ENCODE data around the gene MACF1. TPM values are rescaled to one million over a fixed set of nuclear protein-coding genes. Genes with fewer than 3 reads are reported as not detected.

Gene MACF1
- total and polyA plus RNA-seq, 2 of the 13 experiments (the other 11 are each of a cell fraction or from before 2014, with no cell fraction given): 36.7 to 65.4 TPM

GRCh38 chr1:39481289-39481688 lies 276.8 kb downstream of the MACF1 start:
- Histone ChIP-seq H3K9me3 (ENCODE audit: low read length) (no peaks in the 10 kb centered on the region), H3K4me2 (ENCODE audit: low read depth, low read length) (no peak overlapping the region), H3K9ac (ENCODE audit: insufficient read depth, low read depth, low read length) (no peak overlapping the region), H2AFZ (ENCODE audit: low read length) (no peak overlapping the region), H3K27ac (ENCODE audit: extremely low read length, insufficient read depth, low read length) (no peak overlapping the region), H3K36me3 (replicated peaks in 1 of 2; ENCODE audit: control insufficient read depth in 1 of 2, insufficient read depth in 2 of 2, low read length in 2 of 2) (peaks cover 23 to 54% of the 10 kb centered on the region in 2 experiments), H3K27me3 (ENCODE audit: control insufficient read depth in 1 of 2, insufficient read depth in 2 of 2, low read length in 2 of 2) (no peaks in the 10 kb centered on the region), H4K20me1 (ENCODE audit: insufficient read depth, low read length) (no peaks in the 10 kb centered on the region), H3K4me3 (replicated peaks in 1 of 3; ENCODE audit: insufficient read depth in 1 of 3, low read depth in 2 of 3, low read length in 3 of 3) (no peak overlapping the region), H3K4me1 (ENCODE audit: insufficient read depth, low read length) (no peaks in the 10 kb centered on the region), H3K79me2 (ENCODE audit: insufficient read depth, low read length) (no peaks in the 10 kb centered on the region)
- ATAC-seq (no peak), DNase-seq (ENCODE audit: low spot score) (no peak), FAIRE-seq (no peak)
- WGBS (ENCODE audit: low lambda C conversion rate): 99% methylated on average over 6 of the region's 6 CpGs
- CTCF ChIA-PET (ENCODE audit: low intra/inter-chr PET ratio, low total read pairs): no interaction called here
- TF ChIP-seq ZNF570 (CRISPR knock-in tag; IDR thresholded peaks at IDR 0.05; ENCODE audit: borderline replicate concordance) (no peak), ZNF274 (CRISPR knock-in tag; IDR thresholded peaks at IDR 0.05) (no peak), ZNF460 (CRISPR knock-in tag; IDR thresholded peaks at IDR 0.05; ENCODE audit: borderline replicate concordance) (no peak), HINFP (CRISPR knock-in tag; IDR thresholded peaks at IDR 0.05; ENCODE audit: low read depth) (no peak), ZNF549 (CRISPR knock-in tag; IDR thresholded peaks at IDR 0.05) (no peak), NPAS2 (CRISPR knock-in tag; IDR thresholded peaks at IDR 0.05; ENCODE audit: borderline replicate concordance) (no peak), ZSCAN31 (CRISPR knock-in tag; IDR thresholded peaks at IDR 0.05; ENCODE audit: low read depth) (no peak), RAD21 (CRISPR knock-in tag; IDR thresholded peaks at IDR 0.05) (no peak), ZBTB14 (CRISPR knock-in tag; IDR thresholded peaks at IDR 0.05) (no peak), NKX3-1 (CRISPR knock-in tag; IDR thresholded peaks at IDR 0.05) (no peak), CBX2 (IDR thresholded peaks at IDR 0.05; ENCODE audit: low read depth, low read length) (no peak), CBX2 (CRISPR knock-in tag; IDR thresholded peaks at IDR 0.05; ENCODE audit: low read depth) (no peak), YY1 (IDR thresholded peaks at IDR 0.05; ENCODE audit: insufficient read depth, insufficient replicate concordance, low read depth, low read length) (no peak), ZNF652 (CRISPR knock-in tag; IDR thresholded peaks at IDR 0.05; ENCODE audit: borderline replicate concordance, low read depth) (no peak), SP1 (IDR thresholded peaks at IDR 0.05) (no peak), SP1 (CRISPR knock-in tag; IDR thresholded peaks at IDR 0.05) (no peak), HNF4G (IDR thresholded peaks at IDR 0.05; ENCODE audit: borderline replicate concordance, low read depth, low read length) (no peak), HNF4G (CRISPR knock-in tag; IDR thresholded peaks at IDR 0.05; ENCODE audit: borderline replicate concordance, low read depth) (no peak), CEBPB (IDR thresholded peaks at IDR 0.05; ENCODE audit: borderline replicate concordance, low read depth, low read length) (no peak), ZNF446 (CRISPR knock-in tag; IDR thresholded peaks at IDR 0.05) (no peak), ZNF510 (CRISPR knock-in tag; IDR thresholded peaks at IDR 0.05; ENCODE audit: low read depth) (no peak)
- TF ChIP-seq, protein P1, sequence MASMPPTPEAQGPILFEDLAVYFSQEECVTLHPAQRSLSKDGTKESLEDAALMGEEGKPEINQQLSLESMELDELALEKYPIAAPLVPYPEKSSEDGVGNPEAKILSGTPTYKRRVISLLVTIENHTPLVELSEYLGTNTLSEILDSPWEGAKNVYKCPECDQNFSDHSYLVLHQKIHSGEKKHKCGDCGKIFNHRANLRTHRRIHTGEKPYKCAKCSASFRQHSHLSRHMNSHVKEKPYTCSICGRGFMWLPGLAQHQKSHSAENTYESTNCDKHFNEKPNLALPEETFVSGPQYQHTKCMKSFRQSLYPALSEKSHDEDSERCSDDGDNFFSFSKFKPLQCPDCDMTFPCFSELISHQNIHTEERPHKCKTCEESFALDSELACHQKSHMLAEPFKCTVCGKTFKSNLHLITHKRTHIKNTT (CRISPR knock-in tag; IDR thresholded peaks at IDR 0.05): no peak
- TF ChIP-seq, protein P2, sequence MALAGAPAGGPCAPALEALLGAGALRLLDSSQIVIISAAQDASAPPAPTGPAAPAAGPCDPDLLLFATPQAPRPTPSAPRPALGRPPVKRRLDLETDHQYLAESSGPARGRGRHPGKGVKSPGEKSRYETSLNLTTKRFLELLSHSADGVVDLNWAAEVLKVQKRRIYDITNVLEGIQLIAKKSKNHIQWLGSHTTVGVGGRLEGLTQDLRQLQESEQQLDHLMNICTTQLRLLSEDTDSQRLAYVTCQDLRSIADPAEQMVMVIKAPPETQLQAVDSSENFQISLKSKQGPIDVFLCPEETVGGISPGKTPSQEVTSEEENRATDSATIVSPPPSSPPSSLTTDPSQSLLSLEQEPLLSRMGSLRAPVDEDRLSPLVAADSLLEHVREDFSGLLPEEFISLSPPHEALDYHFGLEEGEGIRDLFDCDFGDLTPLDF (CRISPR knock-in tag; IDR thresholded peaks at IDR 0.05): no peak
- in situ Hi-C loops (cut with HindIII; ENCODE audit: extremely low pct_ligation_motif_present, low pct_unique_long_range_greater_than_20kb): no loop called here
- no TSS peak for BruUV-seq (replicated peaks)
- POLR2A ChIA-PET: no interaction called here
- intact Hi-C loops (cut with micrococcal nuclease; ENCODE audit: unreplicated experiment): no loop called here

Data from HepG2 (cell line).